ENCODE data around the gene CUL1.
A peak's percentile ranks its signal among the peaks of the same experiment; 100 is the strongest.

The CUL1 gene

DNA sequence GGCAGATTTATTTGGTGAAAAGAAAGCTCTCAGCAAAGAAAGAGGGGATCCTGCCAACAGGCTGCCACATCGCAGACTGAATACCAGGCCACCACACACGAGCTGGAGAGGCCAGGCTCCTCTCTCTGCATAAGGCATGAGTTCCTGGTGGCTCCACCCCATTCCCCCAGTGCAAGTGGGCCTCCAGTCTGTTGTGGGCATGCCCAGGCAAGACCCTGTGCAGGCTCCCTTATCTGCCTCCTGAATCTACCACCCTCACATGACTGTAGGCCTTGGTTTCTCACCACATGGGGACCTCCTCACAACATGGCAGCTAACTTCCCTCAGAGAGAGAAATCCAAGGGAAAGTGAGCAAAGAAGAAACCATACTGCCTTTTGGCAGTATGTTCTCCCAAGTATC lies 26.7 kb upstream of the CUL1 start:
- no peaks in the 10 kb centered on the region for H3K36me3 ChIP-seq (ENCODE audit: insufficient read depth, low read length)
- no peak overlapping the region for H3K4me3 ChIP-seq (ENCODE audit: low read length)
- WGBS = 94% methylated on average over 2 of the region's 2 CpGs
- no peak overlapping the region for H3K27ac ChIP-seq (ENCODE audit: low read depth, low read length)
- H3K27me3 ChIP-seq (ENCODE audit: insufficient read depth, low read length) = no peaks in the 10 kb centered on the region
- no peaks in the 10 kb centered on the region for H3K4me1 ChIP-seq (ENCODE audit: insufficient read depth, low read length)
- no peak overlapping the region for H3K9ac ChIP-seq (ENCODE audit: low read depth, low read length)
- H3K9me3 ChIP-seq (ENCODE audit: insufficient read depth, low read depth, low read length) = peaks cover 8% of the 10 kb centered on the region

DNA sequence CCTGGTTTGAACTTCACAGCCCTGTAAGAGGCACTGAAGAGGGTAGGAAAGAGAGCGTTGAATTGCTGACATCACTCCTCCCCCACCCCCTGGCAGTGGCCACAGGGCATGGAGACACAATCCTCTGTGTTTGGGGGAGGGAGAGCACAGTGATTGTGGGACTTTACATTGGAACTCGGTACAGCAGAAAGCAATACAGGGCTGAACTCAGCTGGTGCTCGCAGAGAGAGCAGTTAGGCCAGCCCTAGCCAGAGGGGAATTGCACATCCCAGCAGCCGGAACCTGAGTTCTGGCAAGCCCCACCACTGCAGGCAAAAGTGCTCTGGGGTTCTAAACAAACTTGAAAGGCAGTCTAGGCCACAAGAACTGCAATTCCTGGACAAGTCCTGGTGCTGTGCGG lies 24.0 kb upstream of the CUL1 start:
- Histone ChIP-seq H3K27ac (ENCODE audit: low read depth, low read length) (no peak overlapping the region), H3K4me3 (ENCODE audit: low read length) (no peak overlapping the region), H3K4me1 (ENCODE audit: insufficient read depth, low read length) (no peaks in the 10 kb centered on the region), H3K27me3 (ENCODE audit: insufficient read depth, low read length) (no peaks in the 10 kb centered on the region), H3K9ac (ENCODE audit: low read depth, low read length) (no peak overlapping the region), H3K36me3 (ENCODE audit: insufficient read depth, low read length) (no peaks in the 10 kb centered on the region), H3K9me3 (ENCODE audit: insufficient read depth, low read depth, low read length) (peaks cover 8% of the 10 kb centered on the region)
- WGBS = 89% methylated on average over 4 of the region's 5 CpGs

DNA sequence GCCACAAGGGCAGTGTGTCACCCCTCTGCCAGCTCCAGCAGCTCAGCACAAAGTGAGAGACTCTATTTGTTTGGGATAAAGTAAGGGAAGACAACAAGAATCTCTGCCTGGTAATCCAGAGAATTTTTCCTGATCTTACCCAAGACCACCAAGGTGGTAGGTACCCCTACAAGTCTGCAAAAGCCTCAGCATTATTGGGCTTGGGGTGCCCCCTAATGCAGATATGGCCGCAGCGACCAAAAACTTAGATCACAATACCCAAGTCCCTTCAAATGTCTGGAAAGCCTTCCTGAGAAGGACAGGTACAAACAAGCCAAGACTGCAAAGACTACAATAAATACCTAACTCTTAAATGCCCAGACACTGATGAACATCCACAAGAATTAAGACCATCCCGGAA lies 22.4 kb upstream of the CUL1 start:
- no peak overlapping the region for H3K9ac ChIP-seq (ENCODE audit: low read depth, low read length)
- no peak overlapping the region for H3K27ac ChIP-seq (ENCODE audit: low read depth, low read length)
- no peaks in the 10 kb centered on the region for H3K36me3 ChIP-seq (ENCODE audit: insufficient read depth, low read length)
- WGBS = 97% methylated on average over 3 of the region's 3 CpGs
- H3K27me3 ChIP-seq (ENCODE audit: insufficient read depth, low read length) = no peaks in the 10 kb centered on the region
- H3K4me1 ChIP-seq (ENCODE audit: insufficient read depth, low read length) = no peaks in the 10 kb centered on the region
- H3K9me3 ChIP-seq (ENCODE audit: insufficient read depth, low read depth, low read length) = peaks cover 8% of the 10 kb centered on the region
- H3K4me3 ChIP-seq (ENCODE audit: low read length) = no peak overlapping the region

GRCh38 chr7:148681821-148682220 lies 16.9 kb upstream of the CUL1 start:
- WGBS = 92% methylated on average over 4 of the region's 4 CpGs
- H3K27ac ChIP-seq (ENCODE audit: low read depth, low read length) = no peak overlapping the region
- H3K9ac ChIP-seq (ENCODE audit: low read depth, low read length) = no peak overlapping the region

DNA sequence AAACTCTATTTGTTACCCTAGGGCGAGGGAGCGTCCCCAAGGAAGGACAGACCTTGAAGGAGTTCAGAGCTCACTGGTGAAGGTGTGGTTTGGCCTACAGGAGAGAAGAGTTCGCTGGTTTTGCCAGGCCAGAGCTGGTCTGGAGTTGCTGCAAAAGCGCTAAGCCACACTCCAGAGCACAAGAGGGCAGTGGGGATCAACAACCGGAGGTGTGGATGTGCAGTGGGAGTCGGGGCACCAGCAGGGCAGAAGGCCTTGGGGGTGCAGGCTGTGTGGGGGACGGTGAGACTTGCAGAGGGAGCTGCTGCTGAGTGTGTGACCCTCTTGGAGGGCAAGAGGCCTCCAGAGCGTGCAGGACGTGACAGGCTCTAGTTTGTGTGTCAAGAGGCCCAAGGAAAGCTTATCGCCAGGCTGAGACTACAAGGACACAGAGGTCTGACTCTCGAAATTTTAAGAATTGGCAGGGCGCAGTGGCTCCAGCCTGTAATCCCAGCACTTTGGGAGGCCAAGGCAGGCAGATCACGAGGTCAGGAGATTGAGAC lies 14.3 kb upstream of the CUL1 start:
- H3K27me3 ChIP-seq (ENCODE audit: insufficient read depth, low read length) = no peaks in the 10 kb centered on the region
- no peak overlapping the region for H3K9ac ChIP-seq (ENCODE audit: low read depth, low read length)
- WGBS = 91% methylated on average over 13 of the region's 13 CpGs
- no peaks in the 10 kb centered on the region for H3K4me1 ChIP-seq (ENCODE audit: insufficient read depth, low read length)
- H3K27ac ChIP-seq (ENCODE audit: low read depth, low read length) = no peak overlapping the region
- H3K9me3 ChIP-seq (ENCODE audit: insufficient read depth, low read depth, low read length) = peaks cover 5% of the 10 kb centered on the region; the same call in 1 of the 2 replicates
- H3K4me3 ChIP-seq (ENCODE audit: low read length) = no peak overlapping the region
- no peaks in the 10 kb centered on the region for H3K36me3 ChIP-seq (ENCODE audit: insufficient read depth, low read length)

More at GRCh38 chr7:148681821-148682220, 16.9 kb upstream of the CUL1 start:
- peaks cover 5% of the 10 kb centered on the region; the same call in 1 of the 2 replicates for H3K9me3 ChIP-seq (ENCODE audit: insufficient read depth, low read depth, low read length)
- H3K27me3 ChIP-seq (ENCODE audit: insufficient read depth, low read length) = no peaks in the 10 kb centered on the region
- H3K4me3 ChIP-seq (ENCODE audit: low read length) = no peak overlapping the region
- H3K4me1 ChIP-seq (ENCODE audit: insufficient read depth, low read length) = no peaks in the 10 kb centered on the region
- H3K36me3 ChIP-seq (ENCODE audit: insufficient read depth, low read length) = no peaks in the 10 kb centered on the region

DNA sequence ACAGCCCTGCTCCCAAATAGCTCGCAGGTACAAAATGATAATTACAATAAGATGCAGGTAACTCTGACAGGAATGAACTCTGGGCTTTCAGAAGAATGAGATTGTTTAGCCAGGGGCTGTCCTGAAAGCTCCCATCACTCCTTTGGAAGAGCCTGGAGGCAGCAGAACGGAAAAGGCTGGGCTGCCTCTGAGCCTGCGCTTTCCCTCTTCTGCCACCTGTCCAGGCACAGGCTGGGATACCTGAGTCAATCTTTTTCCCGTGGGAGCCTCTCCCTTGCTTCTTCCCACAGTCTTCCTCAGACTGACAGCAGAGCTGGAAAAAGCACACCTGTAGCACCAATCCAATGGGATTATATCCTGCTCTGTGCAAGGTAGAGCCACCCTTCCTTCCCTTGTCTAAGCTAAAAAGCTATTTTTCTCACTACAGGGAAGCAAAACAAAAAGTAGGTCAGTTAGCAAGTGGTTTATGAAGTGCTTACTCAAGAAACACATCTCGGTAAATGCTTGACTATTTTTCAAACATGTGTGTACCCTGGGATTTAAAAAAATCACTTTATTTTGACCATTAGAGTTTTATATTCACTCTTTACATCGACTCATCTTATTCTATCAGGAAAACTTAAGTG lies 12.3 kb upstream of the CUL1 start:
- no peak overlapping the region for H3K27ac ChIP-seq (ENCODE audit: low read depth, low read length)
- peaks cover 5% of the 10 kb centered on the region; the same call in 1 of the 2 replicates for H3K9me3 ChIP-seq (ENCODE audit: insufficient read depth, low read depth, low read length)
- H3K36me3 ChIP-seq (ENCODE audit: insufficient read depth, low read length) = no peaks in the 10 kb centered on the region
- H3K4me1 ChIP-seq (ENCODE audit: insufficient read depth, low read length) = no peaks in the 10 kb centered on the region
- H3K27me3 ChIP-seq (ENCODE audit: insufficient read depth, low read length) = no peaks in the 10 kb centered on the region
- WGBS = 84% methylated on average over 6 of the region's 6 CpGs
- no peak overlapping the region for H3K4me3 ChIP-seq (ENCODE audit: low read length)
- H3K9ac ChIP-seq (ENCODE audit: low read depth, low read length) = no peak overlapping the region

- Histone ChIP-seq H3K4me1 (ENCODE audit: insufficient read depth, low read length) (no peaks in the 10 kb centered on the region), H3K9me3 (ENCODE audit: insufficient read depth, low read depth, low read length) (no peaks in the 10 kb centered on the region), H3K36me3 (ENCODE audit: insufficient read depth, low read length) (no peaks in the 10 kb centered on the region), H3K9ac (ENCODE audit: low read depth, low read length) (no peak overlapping the region), H3K27ac (ENCODE audit: low read depth, low read length) (no peak overlapping the region), H3K4me3 (ENCODE audit: low read length) (no peak overlapping the region), H3K27me3 (ENCODE audit: insufficient read depth, low read length) (no peaks in the 10 kb centered on the region)
- 100% methylated on average over 1 of the region's 2 CpGs for WGBS
Measured at GRCh38 chr7:148687555-148687954, 11.1 kb upstream of the CUL1 start.

DNA sequence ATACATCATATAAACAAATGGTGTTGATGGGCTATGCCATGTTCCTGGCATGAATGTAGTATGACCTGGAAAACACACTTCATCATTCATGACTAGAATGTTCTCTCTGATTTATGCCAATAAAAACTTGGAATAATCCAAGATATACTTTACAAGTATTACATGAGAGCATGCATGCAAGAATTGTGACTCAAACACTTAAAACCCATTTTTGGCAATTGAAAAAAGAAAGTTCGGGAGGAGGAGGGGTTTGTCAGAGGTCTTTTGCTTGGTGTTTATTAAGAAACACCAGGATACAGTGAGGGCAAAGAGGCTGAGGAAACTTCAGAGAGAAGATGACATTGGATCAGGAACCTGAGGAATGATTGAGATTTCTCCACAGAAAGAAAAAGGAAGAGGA lies 10.2 kb upstream of the CUL1 start:
- Histone ChIP-seq H3K4me1 (ENCODE audit: insufficient read depth, low read length) (no peaks in the 10 kb centered on the region), H3K27ac (ENCODE audit: low read depth, low read length) (no peak overlapping the region)

DNA sequence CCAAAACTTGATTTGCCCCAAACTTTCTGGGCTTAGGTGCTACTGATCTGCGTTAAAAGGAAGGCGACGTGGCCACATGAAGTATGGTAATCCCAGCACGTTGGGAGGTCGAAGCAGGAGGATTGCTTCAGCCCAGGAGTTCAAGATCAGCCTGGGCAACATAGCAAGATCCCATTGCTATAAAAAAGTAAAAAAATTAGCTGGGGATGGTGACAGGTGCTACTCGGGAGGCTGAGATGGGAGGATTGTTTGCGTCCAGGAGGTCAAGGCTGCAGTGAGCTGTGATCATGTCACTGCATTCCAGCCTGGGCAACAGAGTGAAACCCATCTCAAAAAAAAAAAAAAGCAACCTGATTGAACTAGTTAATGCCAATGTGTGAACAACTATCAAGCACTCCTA lies 5.1 kb upstream of the CUL1 start:
- Histone ChIP-seq H3K4me1 (ENCODE audit: insufficient read depth, low read length) (peaks cover 18% of the 10 kb centered on the region), H3K4me3 (ENCODE audit: low read length) (no peak overlapping the region), H3K27ac (ENCODE audit: low read depth, low read length) (no peak overlapping the region), H3K9ac (ENCODE audit: low read depth, low read length) (no peak overlapping the region), H3K9me3 (ENCODE audit: insufficient read depth, low read depth, low read length) (no peaks in the 10 kb centered on the region), H3K27me3 (ENCODE audit: insufficient read depth, low read length) (no peaks in the 10 kb centered on the region), H3K36me3 (ENCODE audit: insufficient read depth, low read length) (no peaks in the 10 kb centered on the region)
- 97% methylated on average over 7 of the region's 7 CpGs for WGBS

More for the DNA sequence above, 10.2 kb upstream of the CUL1 start:
- Histone ChIP-seq H3K4me3 (ENCODE audit: low read length) (no peak overlapping the region), H3K9ac (ENCODE audit: low read depth, low read length) (no peak overlapping the region), H3K27me3 (ENCODE audit: insufficient read depth, low read length) (no peaks in the 10 kb centered on the region), H3K9me3 (ENCODE audit: insufficient read depth, low read depth, low read length) (no peaks in the 10 kb centered on the region), H3K36me3 (ENCODE audit: insufficient read depth, low read length) (no peaks in the 10 kb centered on the region)
- WGBS = 92% methylated on average over 1 of the region's 1 CpG

- Histone ChIP-seq H3K27me3 (ENCODE audit: insufficient read depth, low read length) (no peaks in the 10 kb centered on the region), H3K36me3 (ENCODE audit: insufficient read depth, low read length) (no peaks in the 10 kb centered on the region), H3K9me3 (ENCODE audit: insufficient read depth, low read depth, low read length) (no peaks in the 10 kb centered on the region), H3K4me3 (ENCODE audit: low read length) (no peak overlapping the region), H3K27ac (ENCODE audit: low read depth, low read length) (no peak overlapping the region), H3K9ac (ENCODE audit: low read depth, low read length) (no peak overlapping the region), H3K4me1 (ENCODE audit: insufficient read depth, low read length) (peaks cover 18% of the 10 kb centered on the region)
- WGBS = 98% methylated on average over 3 of the region's 5 CpGs
Measured at GRCh38 chr7:148694631-148695030, 4.1 kb upstream of the CUL1 start.

DNA sequence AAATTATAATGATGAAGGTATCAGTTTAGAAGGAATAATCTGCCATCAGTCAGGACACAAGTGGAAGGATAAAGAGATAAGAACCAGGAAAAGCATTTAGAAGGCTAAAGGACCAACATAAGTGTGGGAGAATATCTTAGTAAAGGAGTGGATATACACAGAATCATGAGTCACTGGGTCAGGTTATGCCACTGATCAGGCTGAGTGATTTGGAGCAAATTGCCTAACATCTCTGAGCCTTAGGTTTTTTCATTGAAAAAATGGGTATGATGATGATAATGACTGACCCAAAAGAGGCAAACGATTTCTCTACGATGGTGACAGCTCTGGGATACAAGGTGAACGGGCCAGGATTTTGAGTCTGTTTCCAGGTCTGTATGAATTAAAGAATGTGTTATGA lies 2.8 kb upstream of the CUL1 start:
- H3K9ac ChIP-seq (ENCODE audit: low read depth, low read length) = no peak overlapping the region
- no peaks in the 10 kb centered on the region for H3K27me3 ChIP-seq (ENCODE audit: insufficient read depth, low read length)
- H3K27ac ChIP-seq (ENCODE audit: low read depth, low read length) = no peak overlapping the region
- no peaks in the 10 kb centered on the region for H3K36me3 ChIP-seq (ENCODE audit: insufficient read depth, low read length)
- H3K9me3 ChIP-seq (ENCODE audit: insufficient read depth, low read depth, low read length) = no peaks in the 10 kb centered on the region
- 95% methylated on average over 3 of the region's 3 CpGs for WGBS
- H3K4me1 ChIP-seq (ENCODE audit: insufficient read depth, low read length) = peaks cover 25% of the 10 kb centered on the region
- no peak overlapping the region for H3K4me3 ChIP-seq (ENCODE audit: low read length)

- Histone ChIP-seq H3K9me3 (ENCODE audit: insufficient read depth, low read depth, low read length) (no peaks in the 10 kb centered on the region), H3K9ac (ENCODE audit: low read depth, low read length) (no peak overlapping the region), H3K27ac (ENCODE audit: low read depth, low read length) (no peak overlapping the region), H3K4me1 (ENCODE audit: insufficient read depth, low read length) (peaks cover 33% of the 10 kb centered on the region), H3K4me3 (ENCODE audit: low read length) (peak overlapping the region; percentile 81; the same call in 1 of the 2 replicates), H3K36me3 (ENCODE audit: insufficient read depth, low read length) (no peaks in the 10 kb centered on the region), H3K27me3 (ENCODE audit: insufficient read depth, low read length) (no peaks in the 10 kb centered on the region)
- 83% methylated on average over 5 of the region's 5 CpGs for WGBS
Measured at GRCh38 chr7:148696787-148697186, 1.9 kb upstream of the CUL1 start.

Measured in HUES64 (cell line).